Measurements from ENCODE around the gene ADNP. TPM values are rescaled to one million over a fixed set of nuclear protein-coding genes. Genes with fewer than 3 reads are reported as not detected.

The ADNP gene
- total and polyA plus RNA-seq, 2 of the 13 experiments (the other 11 are each of a cell fraction or from before 2014, with no cell fraction given) = 21.0 to 21.5 TPM

DNA sequence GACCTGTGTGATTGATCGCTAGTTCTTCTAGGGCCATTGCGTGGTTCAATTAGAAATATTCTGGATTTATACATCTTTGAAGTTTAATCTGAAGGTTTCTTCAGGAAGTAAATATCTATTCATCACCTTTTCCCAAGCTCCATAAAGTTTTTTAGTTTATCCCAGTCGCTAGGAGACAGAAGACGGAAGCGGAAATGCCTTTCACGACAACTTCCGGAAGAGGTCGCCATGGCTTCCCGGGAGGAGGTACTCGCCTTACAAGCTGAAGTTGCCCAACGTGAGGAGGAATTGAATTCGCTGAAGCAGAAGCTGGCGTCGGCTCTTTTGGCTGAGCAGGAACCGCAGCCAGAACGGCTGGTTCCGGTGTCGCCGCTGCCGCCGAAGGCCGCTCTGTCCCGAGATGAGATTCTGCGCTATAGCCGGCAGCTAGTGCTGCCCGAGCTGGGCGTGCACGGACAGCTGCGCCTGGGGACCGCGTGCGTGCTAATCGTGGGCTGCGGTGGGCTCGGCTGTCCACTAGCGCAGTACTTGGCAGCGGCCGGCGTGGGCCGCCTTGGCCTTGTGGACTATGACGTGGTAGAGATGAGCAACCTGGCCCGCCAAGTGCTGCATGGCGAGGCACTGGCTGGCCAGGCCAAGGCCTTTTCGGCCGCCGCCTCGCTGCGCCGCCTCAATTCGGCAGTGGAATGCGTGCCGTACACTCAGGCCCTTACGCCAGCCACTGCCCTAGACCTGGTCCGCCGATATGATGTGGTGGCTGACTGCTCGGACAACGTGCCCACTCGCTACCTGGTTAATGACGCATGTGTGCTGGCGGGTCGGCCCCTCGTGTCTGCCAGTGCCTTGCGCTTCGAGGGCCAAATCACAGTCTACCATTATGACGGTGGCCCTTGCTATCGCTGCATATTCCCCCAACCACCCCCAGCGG, 27.6 kb upstream of the ADNP start, which contains the start of gene MOCS3 (continued):
- TF ChIP-seq, protein P1, sequence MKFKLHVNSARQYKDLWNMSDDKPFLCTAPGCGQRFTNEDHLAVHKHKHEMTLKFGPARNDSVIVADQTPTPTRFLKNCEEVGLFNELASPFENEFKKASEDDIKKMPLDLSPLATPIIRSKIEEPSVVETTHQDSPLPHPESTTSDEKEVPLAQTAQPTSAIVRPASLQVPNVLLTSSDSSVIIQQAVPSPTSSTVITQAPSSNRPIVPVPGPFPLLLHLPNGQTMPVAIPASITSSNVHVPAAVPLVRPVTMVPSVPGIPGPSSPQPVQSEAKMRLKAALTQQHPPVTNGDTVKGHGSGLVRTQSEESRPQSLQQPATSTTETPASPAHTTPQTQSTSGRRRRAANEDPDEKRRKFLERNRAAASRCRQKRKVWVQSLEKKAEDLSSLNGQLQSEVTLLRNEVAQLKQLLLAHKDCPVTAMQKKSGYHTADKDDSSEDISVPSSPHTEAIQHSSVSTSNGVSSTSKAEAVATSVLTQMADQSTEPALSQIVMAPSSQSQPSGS (CRISPR knock-in tag; IDR thresholded peaks at IDR 0.05) = no peak
- TF ChIP-seq, protein P2, sequence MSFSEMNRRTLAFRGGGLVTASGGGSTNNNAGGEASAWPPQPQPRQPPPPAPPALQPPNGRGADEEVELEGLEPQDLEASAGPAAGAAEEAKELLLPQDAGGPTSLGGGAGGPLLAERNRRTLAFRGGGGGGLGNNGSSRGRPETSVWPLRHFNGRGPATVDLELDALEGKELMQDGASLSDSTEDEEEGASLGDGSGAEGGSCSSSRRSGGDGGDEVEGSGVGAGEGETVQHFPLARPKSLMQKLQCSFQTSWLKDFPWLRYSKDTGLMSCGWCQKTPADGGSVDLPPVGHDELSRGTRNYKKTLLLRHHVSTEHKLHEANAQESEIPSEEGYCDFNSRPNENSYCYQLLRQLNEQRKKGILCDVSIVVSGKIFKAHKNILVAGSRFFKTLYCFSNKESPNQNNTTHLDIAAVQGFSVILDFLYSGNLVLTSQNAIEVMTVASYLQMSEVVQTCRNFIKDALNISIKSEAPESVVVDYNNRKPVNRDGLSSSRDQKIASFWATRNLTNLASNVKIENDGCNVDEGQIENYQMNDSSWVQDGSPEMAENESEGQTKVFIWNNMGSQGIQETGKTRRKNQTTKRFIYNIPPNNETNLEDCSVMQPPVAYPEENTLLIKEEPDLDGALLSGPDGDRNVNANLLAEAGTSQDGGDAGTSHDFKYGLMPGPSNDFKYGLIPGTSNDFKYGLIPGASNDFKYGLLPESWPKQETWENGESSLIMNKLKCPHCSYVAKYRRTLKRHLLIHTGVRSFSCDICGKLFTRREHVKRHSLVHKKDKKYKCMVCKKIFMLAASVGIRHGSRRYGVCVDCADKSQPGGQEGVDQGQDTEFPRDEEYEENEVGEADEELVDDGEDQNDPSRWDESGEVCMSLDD (CRISPR knock-in tag; IDR thresholded peaks at IDR 0.05; ENCODE audit: borderline replicate concordance) = peak; percentile 54; the same call in 1 of the 2 replicates
- TF ChIP-seq ZNF263 (CRISPR knock-in tag; IDR thresholded peaks at IDR 0.05) = no peak
- TF ChIP-seq, protein P3, sequence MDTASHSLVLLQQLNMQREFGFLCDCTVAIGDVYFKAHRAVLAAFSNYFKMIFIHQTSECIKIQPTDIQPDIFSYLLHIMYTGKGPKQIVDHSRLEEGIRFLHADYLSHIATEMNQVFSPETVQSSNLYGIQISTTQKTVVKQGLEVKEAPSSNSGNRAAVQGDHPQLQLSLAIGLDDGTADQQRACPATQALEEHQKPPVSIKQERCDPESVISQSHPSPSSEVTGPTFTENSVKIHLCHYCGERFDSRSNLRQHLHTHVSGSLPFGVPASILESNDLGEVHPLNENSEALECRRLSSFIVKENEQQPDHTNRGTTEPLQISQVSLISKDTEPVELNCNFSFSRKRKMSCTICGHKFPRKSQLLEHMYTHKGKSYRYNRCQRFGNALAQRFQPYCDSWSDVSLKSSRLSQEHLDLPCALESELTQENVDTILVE (CRISPR knock-in tag; IDR thresholded peaks at IDR 0.05) = peak; percentile 6; the same call in 1 of the 2 replicates
- TF ChIP-seq SIX4 (CRISPR knock-in tag; IDR thresholded peaks at IDR 0.05) = no peak
- TF ChIP-seq, protein P4, sequence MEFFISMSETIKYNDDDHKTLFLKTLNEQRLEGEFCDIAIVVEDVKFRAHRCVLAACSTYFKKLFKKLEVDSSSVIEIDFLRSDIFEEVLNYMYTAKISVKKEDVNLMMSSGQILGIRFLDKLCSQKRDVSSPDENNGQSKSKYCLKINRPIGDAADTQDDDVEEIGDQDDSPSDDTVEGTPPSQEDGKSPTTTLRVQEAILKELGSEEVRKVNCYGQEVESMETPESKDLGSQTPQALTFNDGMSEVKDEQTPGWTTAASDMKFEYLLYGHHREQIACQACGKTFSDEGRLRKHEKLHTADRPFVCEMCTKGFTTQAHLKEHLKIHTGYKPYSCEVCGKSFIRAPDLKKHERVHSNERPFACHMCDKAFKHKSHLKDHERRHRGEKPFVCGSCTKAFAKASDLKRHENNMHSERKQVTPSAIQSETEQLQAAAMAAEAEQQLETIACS (CRISPR knock-in tag; IDR thresholded peaks at IDR 0.05) = peak; percentile 37
- no peak for TF ChIP-seq ADNP (CRISPR knock-in tag; IDR thresholded peaks at IDR 0.05)
- TF ChIP-seq KLF11 (CRISPR knock-in tag; IDR thresholded peaks at IDR 0.05) = no peak; the same call in 1 of the 2 replicates
- 0 out of 2 replicates have a peak, but pooled peaks have one; percentile 10 for TF ChIP-seq REPIN1 (CRISPR knock-in tag; IDR thresholded peaks at IDR 0.05; ENCODE audit: borderline replicate concordance, low read depth)
- peak; percentile 87 for TF ChIP-seq ELF4 (CRISPR knock-in tag; IDR thresholded peaks at IDR 0.05; ENCODE audit: borderline replicate concordance)
- TF ChIP-seq ETV5 (CRISPR knock-in tag; IDR thresholded peaks at IDR 0.05; ENCODE audit: borderline replicate concordance) = 0 out of 2 replicates have a peak, but pooled peaks have one; percentile 30
- no peak for TF ChIP-seq AHR (CRISPR knock-in tag; IDR thresholded peaks at IDR 0.05)
- peak; percentile 28 for TF ChIP-seq ZNF598 (CRISPR knock-in tag; IDR thresholded peaks at IDR 0.05; ENCODE audit: borderline replicate concordance)
- TF ChIP-seq CHCHD3 (CRISPR knock-in tag; IDR thresholded peaks at IDR 0.05) = 0 out of 2 replicates have a peak, but pooled peaks have one; percentile 28
- peak; percentile 91 for TF ChIP-seq ZNF44 (CRISPR knock-in tag; IDR thresholded peaks at IDR 0.05)
- no peak for TF ChIP-seq JUND (CRISPR knock-in tag; IDR thresholded peaks at IDR 0.05)
- TF ChIP-seq ZFP37 (CRISPR knock-in tag; IDR thresholded peaks at IDR 0.05; ENCODE audit: borderline replicate concordance) = peak; percentile 71; the same call in 1 of the 2 replicates
- peak; percentile 85; the same call in 1 of the 2 replicates for TF ChIP-seq ZNF572 (CRISPR knock-in tag; IDR thresholded peaks at IDR 0.05)
- TF ChIP-seq, protein P5, sequence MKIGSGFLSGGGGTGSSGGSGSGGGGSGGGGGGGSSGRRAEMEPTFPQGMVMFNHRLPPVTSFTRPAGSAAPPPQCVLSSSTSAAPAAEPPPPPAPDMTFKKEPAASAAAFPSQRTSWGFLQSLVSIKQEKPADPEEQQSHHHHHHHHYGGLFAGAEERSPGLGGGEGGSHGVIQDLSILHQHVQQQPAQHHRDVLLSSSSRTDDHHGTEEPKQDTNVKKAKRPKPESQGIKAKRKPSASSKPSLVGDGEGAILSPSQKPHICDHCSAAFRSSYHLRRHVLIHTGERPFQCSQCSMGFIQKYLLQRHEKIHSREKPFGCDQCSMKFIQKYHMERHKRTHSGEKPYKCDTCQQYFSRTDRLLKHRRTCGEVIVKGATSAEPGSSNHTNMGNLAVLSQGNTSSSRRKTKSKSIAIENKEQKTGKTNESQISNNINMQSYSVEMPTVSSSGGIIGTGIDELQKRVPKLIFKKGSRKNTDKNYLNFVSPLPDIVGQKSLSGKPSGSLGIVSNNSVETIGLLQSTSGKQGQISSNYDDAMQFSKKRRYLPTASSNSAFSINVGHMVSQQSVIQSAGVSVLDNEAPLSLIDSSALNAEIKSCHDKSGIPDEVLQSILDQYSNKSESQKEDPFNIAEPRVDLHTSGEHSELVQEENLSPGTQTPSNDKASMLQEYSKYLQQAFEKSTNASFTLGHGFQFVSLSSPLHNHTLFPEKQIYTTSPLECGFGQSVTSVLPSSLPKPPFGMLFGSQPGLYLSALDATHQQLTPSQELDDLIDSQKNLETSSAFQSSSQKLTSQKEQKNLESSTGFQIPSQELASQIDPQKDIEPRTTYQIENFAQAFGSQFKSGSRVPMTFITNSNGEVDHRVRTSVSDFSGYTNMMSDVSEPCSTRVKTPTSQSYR (CRISPR knock-in tag; IDR thresholded peaks at IDR 0.05; ENCODE audit: borderline replicate concordance) = no peak

Measured in HepG2 (cell line).